DND-41 (cell line): ENCODE measurements around the gene ARMC9.

Source experiments
- ATAC-seq: fragments of 200-7000 bp; cut with Tn5 transposase; 3 replicates; pipeline ENCODE4 v1.9.1; 2021; ENCODE audit warnings: low read depth; ENCODE audit not compliant: insufficient read depth
- DNase-seq: peaks from one replicate; pipeline ENCODE4 v3.0.0-alpha.2; 2020
- H2AFZ ChIP-seq: 2 replicates; pipeline ENCODE4 v1.6.0; 2012; ENCODE audit warnings: low read depth, low read length
- H3K27ac ChIP-seq: 2 replicates; pipeline ENCODE4 v1.5.1; 2012; ENCODE audit warnings: low read length, inconsistent platforms
- H3K27me3 ChIP-seq: fragments of 200-600 bp; sonication (generic); 2 replicates; pipeline ENCODE4 v1.6.0; 2012; ENCODE audit warnings: low read length, mild to moderate bottlenecking, inconsistent platforms; ENCODE audit not compliant: insufficient read depth, poor library complexity
- H3K36me3 ChIP-seq: 2 replicates; pipeline ENCODE4 v1.5.1; 2012; ENCODE audit warnings: low read length, inconsistent platforms; ENCODE audit not compliant: insufficient read depth
- H3K4me1 ChIP-seq: 2 replicates; pipeline ENCODE4 v1.5.1; 2012; ENCODE audit warnings: mild to moderate bottlenecking, low read length; ENCODE audit not compliant: insufficient read depth
- H3K4me2 ChIP-seq: 2 replicates; pipeline ENCODE4 v1.6.0; 2012; ENCODE audit warnings: mild to moderate bottlenecking, moderate library complexity, low read length, inconsistent platforms; ENCODE audit not compliant: insufficient read depth
- H3K4me3 ChIP-seq, 2 experiments: fragments of 200-600 bp in 1 of 2; shearing (Covaris generic) in 1 of 2; 2 replicates each; pipeline ENCODE4 v1.5.1; 2012 to 2016; ENCODE audit warnings: inconsistent platforms in 2 of 2, low read length in 2 of 2, mild to moderate bottlenecking in 2 of 2, low read depth in 1 of 2, moderate library complexity in 1 of 2
- H3K79me2 ChIP-seq: 2 replicates; pipeline ENCODE4 v1.6.0; 2012; ENCODE audit warnings: low read length, inconsistent platforms; ENCODE audit not compliant: insufficient read depth
- H3K9ac ChIP-seq: 2 replicates; pipeline ENCODE4 v1.6.0; 2012; ENCODE audit warnings: low read depth, mild to moderate bottlenecking, inconsistent platforms, low read length, moderate library complexity
- H3K9me3 ChIP-seq: 2 replicates; pipeline ENCODE4 v1.5.1; 2012; ENCODE audit warnings: low read length, moderate library complexity, mild to moderate bottlenecking, inconsistent platforms; ENCODE audit not compliant: insufficient read depth, severe bottlenecking
- H4K20me1 ChIP-seq: 2 replicates; pipeline ENCODE4 v1.6.0; 2012; ENCODE audit warnings: low read length; ENCODE audit not compliant: insufficient read depth
- EZH2 ChIP-seq: IDR thresholded peaks from 3 replicates; pipeline ENCODE4 v1.6.1; 2012; ENCODE audit warnings: borderline replicate concordance, low read depth, mild to moderate bottlenecking, moderate library complexity, low read length, inconsistent platforms; ENCODE audit not compliant: severe bottlenecking
- TF ChIP-seq, protein P1 (sequence below): IDR thresholded peaks from 2 replicates; pipeline ENCODE4 v1.5.1; 2012; ENCODE audit warnings: borderline replicate concordance, low read length, moderate library complexity, mild to moderate bottlenecking; ENCODE audit not compliant: poor library complexity, severe bottlenecking; ENCODE audit errors: extremely low read depth

Gene ARMC9

DNA sequence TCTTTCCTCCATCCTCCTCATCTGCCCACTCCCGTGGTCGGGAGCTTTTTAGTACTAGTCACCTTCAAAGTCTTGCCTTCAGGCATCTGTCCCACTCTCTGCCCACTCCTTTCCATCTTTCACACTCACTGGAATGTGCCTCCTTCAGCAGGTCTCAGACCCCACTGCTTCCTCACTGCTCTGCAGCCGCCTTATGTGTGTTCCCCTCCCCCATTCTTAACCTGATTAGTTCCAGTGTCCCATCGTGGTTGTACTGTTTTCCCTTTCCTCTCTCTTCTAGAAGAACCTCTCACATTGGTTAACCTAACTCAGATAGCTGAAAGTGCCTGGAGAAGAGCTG, 3.0 kb downstream of the ARMC9 start:
- Histone ChIP-seq H3K27me3 (no peaks in the 10 kb centered on the region), H3K79me2 (no peaks in the 10 kb centered on the region), H3K36me3 (no peaks in the 10 kb centered on the region; the same call in 1 of the 2 replicates), H3K4me1 (peaks cover 23% of the 10 kb centered on the region), H3K4me3 (no peak overlapping the region), H3K9me3 (no peaks in the 10 kb centered on the region), H3K9ac (no peak overlapping the region), H4K20me1 (no peaks in the 10 kb centered on the region), H2AFZ (no peak overlapping the region), H3K4me2 (no peak overlapping the region), H3K27ac (no peak overlapping the region)
- no peak for TF ChIP-seq EZH2
- TF ChIP-seq, protein P1, sequence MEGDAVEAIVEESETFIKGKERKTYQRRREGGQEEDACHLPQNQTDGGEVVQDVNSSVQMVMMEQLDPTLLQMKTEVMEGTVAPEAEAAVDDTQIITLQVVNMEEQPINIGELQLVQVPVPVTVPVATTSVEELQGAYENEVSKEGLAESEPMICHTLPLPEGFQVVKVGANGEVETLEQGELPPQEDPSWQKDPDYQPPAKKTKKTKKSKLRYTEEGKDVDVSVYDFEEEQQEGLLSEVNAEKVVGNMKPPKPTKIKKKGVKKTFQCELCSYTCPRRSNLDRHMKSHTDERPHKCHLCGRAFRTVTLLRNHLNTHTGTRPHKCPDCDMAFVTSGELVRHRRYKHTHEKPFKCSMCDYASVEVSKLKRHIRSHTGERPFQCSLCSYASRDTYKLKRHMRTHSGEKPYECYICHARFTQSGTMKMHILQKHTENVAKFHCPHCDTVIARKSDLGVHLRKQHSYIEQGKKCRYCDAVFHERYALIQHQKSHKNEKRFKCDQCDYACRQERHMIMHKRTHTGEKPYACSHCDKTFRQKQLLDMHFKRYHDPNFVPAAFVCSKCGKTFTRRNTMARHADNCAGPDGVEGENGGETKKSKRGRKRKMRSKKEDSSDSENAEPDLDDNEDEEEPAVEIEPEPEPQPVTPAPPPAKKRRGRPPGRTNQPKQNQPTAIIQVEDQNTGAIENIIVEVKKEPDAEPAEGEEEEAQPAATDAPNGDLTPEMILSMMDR: no peak
- DNase-seq: no peak
- no peak for ATAC-seq

DNA sequence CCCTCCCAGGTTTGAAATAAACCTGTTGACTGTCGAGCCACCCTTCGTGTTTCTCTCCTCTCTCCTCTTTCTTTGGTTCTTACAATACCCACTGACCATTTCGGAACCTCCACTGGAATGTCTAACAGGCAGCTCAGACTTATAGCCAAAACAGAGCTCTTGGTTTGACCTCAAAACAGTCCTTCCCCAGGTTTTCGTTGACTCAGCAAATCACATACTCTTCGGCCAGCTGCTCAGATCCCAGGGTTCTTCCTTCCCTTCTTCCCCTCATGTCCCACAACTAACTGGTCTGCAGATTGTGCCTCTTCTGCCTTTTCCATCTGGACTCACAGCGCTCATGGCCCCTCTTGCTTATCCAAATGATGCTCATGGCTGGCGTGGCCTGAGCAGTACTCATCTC, 4.7 kb downstream of the ARMC9 start:
- DNase-seq: no peak
- H2AFZ ChIP-seq: no peak overlapping the region
- no peaks in the 10 kb centered on the region for H3K27me3 ChIP-seq
- no peaks in the 10 kb centered on the region for H4K20me1 ChIP-seq
- TF ChIP-seq EZH2: no peak
- TF ChIP-seq, protein P1: no peak
- H3K9me3 ChIP-seq: no peaks in the 10 kb centered on the region
- H3K79me2 ChIP-seq: no peaks in the 10 kb centered on the region
- no peak overlapping the region for H3K9ac ChIP-seq
- H3K4me1 ChIP-seq: peaks cover 14% of the 10 kb centered on the region
- H3K36me3 ChIP-seq: no peaks in the 10 kb centered on the region; the same call in 1 of the 2 replicates
- H3K4me3 ChIP-seq: no peak overlapping the region
- ATAC-seq: no peak
- H3K27ac ChIP-seq: no peak overlapping the region
- H3K4me2 ChIP-seq: no peak overlapping the region

DNA sequence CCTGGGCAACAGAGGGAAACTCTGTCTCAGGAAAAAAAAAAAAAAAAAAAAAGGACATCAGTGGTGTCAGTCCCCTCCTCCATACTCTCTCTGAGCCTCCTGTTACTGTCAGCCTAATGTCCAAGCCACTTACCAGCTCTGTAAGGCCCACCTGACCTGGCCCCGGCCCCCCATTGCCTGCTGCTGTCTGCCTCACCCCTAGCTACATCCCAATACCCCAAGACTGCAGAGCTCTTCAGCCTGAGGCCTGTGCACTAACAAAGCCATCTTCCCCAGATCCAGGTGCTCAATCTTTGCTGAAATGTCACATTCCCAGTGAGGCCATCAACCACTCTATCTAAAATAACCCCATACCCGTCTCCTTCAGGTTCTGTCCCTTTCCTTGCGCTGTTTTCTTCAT, 5.7 kb downstream of the ARMC9 start:
- Histone ChIP-seq H3K27me3 (no peaks in the 10 kb centered on the region), H3K79me2 (no peaks in the 10 kb centered on the region), H3K36me3 (no peaks in the 10 kb centered on the region; the same call in 1 of the 2 replicates), H3K4me1 (peaks cover 7% of the 10 kb centered on the region), H2AFZ (no peak overlapping the region), H3K9ac (no peak overlapping the region), H3K4me2 (no peak overlapping the region), H3K27ac (no peak overlapping the region), H3K4me3 (no peak overlapping the region), H4K20me1 (no peaks in the 10 kb centered on the region), H3K9me3 (no peaks in the 10 kb centered on the region)
- no peak for DNase-seq
- no peak for TF ChIP-seq EZH2
- TF ChIP-seq, protein P1: no peak
- ATAC-seq: no peak

DNA sequence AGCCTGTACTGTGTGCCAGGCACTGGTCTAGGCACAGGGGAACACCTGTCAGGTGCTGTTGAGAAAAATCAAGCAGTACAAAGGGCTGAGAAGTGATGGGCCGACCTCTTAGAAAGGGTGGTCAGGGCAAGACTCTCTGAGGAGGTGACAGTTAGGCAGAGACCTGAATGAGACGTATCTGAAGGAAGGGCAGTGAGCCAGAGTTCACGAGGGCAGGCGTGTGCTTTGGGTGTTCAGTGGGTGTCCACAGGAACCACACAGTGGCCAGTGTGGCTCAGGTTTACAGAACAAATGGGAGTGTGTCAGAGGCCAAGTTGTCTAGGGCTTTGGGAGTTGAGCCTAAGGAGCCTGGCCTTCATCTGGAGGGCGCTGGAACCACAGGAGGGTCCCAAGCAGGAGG, 6.2 kb downstream of the ARMC9 start:
- H2AFZ ChIP-seq: no peak overlapping the region
- H3K27me3 ChIP-seq: no peaks in the 10 kb centered on the region
- no peak for TF ChIP-seq EZH2
- TF ChIP-seq, protein P1: no peak
- no peaks in the 10 kb centered on the region; the same call in 1 of the 2 replicates for H3K36me3 ChIP-seq
- H3K4me2 ChIP-seq: no peak overlapping the region
- no peak overlapping the region for H3K4me3 ChIP-seq
- no peak for ATAC-seq
- no peaks in the 10 kb centered on the region for H3K9me3 ChIP-seq
- no peak overlapping the region for H3K27ac ChIP-seq
- peaks cover 3% of the 10 kb centered on the region; the same call in 1 of the 2 replicates for H3K4me1 ChIP-seq
- no peaks in the 10 kb centered on the region for H4K20me1 ChIP-seq
- no peak for DNase-seq
- no peaks in the 10 kb centered on the region for H3K79me2 ChIP-seq
- no peak overlapping the region for H3K9ac ChIP-seq
